Activated CD4-positive, alpha-beta memory T cell treated with anti-CD3 and anti-CD28 coated beads for 36 hours (primary cell): Measurements from ENCODE around the gene PIK3R2. TPM values are rescaled to one million over a fixed set of nuclear protein-coding genes. Genes with fewer than 3 reads are reported as not detected.

Source experiments
- CTCF ChIA-PET: fragments of 350-600 bp; sonication (Branson Sonifier 250); formaldehyde crosslinking; loops from one replicate; lab custom pipeline; 2021; ENCODE audit warnings: antibody characterized with exemption, inconsistent platforms; lab: Charles Lee
- POLR2A ChIA-PET: fragments of 350-600 bp; sonication (Branson Sonifier 250); formaldehyde crosslinking; loops from one replicate; lab custom pipeline; 2021; ENCODE audit warnings: antibody characterized with exemption; lab: Charles Lee
- DNase-seq: peaks from one replicate; pipeline ENCODE4 v3.0.0-alpha.2; 2020
- H3K27ac Mint-ChIP-seq: one replicate; pipeline ENCODE4 v1.8.0; 2021; ENCODE audit warnings: mixed read lengths
- H3K27me3 Mint-ChIP-seq: one replicate; pipeline ENCODE4 v1.8.0; 2021; ENCODE audit warnings: mixed read lengths
- H3K36me3 Mint-ChIP-seq: one replicate; pipeline ENCODE4 v1.8.0; 2021; ENCODE audit warnings: mixed read lengths
- H3K4me1 Mint-ChIP-seq: one replicate; pipeline ENCODE4 v1.8.0; 2021; ENCODE audit warnings: low read depth, mixed read lengths
- H3K4me3 Mint-ChIP-seq: one replicate; pipeline ENCODE4 v1.8.0; 2021; ENCODE audit warnings: mild to moderate bottlenecking, mixed read lengths
- H3K9me3 Mint-ChIP-seq: one replicate; pipeline ENCODE4 v1.8.0; 2021; ENCODE audit warnings: mixed read lengths
- intact Hi-C: fragments of 100-400 bp; cut with micrococcal nuclease; formaldehyde crosslinking; loops from one replicate; pipeline ENCODE4 v1.15.1; 2023
- total RNA-seq, 2 experiments: library from RNA; stranded (reverse); gene quantifications; one replicate each; pipeline ENCODE4 v1.2.3, GENCODE V29; 2021

The PIK3R2 gene
- total RNA-seq, 2 experiments from 2014 or later, result 14.9 to 19.1 TPM

- no peaks in the 10 kb centered on the region for H3K9me3 Mint-ChIP-seq
Measured at GRCh38 chr19:18114483-18114882, 38.5 kb upstream of the PIK3R2 start.

GRCh38 chr19:18117364-18117691 is 35.6 kb upstream of the PIK3R2 start:
- Mint-ChIP-seq H3K4me3 (peak overlapping the region; percentile 81), H3K36me3 (peaks cover 2% of the 10 kb centered on the region), H3K4me1 (peaks cover 37% of the 10 kb centered on the region), H3K27me3 (no peaks in the 10 kb centered on the region), H3K9me3 (no peaks in the 10 kb centered on the region), H3K27ac (peak overlapping the region; percentile 58)
- CTCF ChIA-PET, result interaction anchor here (0.9 to 3.7 kb wide), 5 partner anchors 26 to 371 kb away, joined by 3 to 15 read pairs (median 5); partner anchors contain the start of gene PIK3R2
- intact Hi-C loops, result no loop called here
- DNase-seq, result no peak
- POLR2A ChIA-PET, result interaction anchor here (0.9 to 1.3 kb wide), 2 partner anchors 13 to 164 kb away, joined by 3 read pairs; partner anchors contain the start of gene JUND

More at GRCh38 chr19:18114483-18114882, 38.5 kb upstream of the PIK3R2 start:
- H3K4me3 Mint-ChIP-seq, result no peak overlapping the region
- H3K27ac Mint-ChIP-seq, result no peak overlapping the region
- H3K36me3 Mint-ChIP-seq, result no peaks in the 10 kb centered on the region
- CTCF ChIA-PET, result interaction anchor here (0.6 to 2.7 kb wide), 4 partner anchors 38 to 138 kb away, joined by 3 to 22 read pairs (median 8); partner anchors contain the start of gene PIK3R2
- intact Hi-C loops, result no loop called here
- H3K27me3 Mint-ChIP-seq, result no peaks in the 10 kb centered on the region
- peaks cover 21% of the 10 kb centered on the region for H3K4me1 Mint-ChIP-seq
- no peak for DNase-seq
- POLR2A ChIA-PET, result no interaction called here

GRCh38 chr19:18117692-18118378 is 35.1 kb upstream of the PIK3R2 start:
- peaks cover 36% of the 10 kb centered on the region for H3K4me1 Mint-ChIP-seq
- no peaks in the 10 kb centered on the region for H3K27me3 Mint-ChIP-seq
- intact Hi-C loops, result no loop called here
- ChIA-PET CTCF (interaction anchor here (0.6 to 3.7 kb wide), 6 partner anchors 26 to 371 kb away, joined by 3 to 15 read pairs (median 4); partner anchors contain the start of gene PIK3R2), POLR2A (interaction anchor here (0.9 to 3.2 kb wide), 3 partner anchors 13 to 164 kb away, joined by 3 to 15 read pairs (median 3); partner anchors contain the start of genes JUND and PIK3R2)
- H3K9me3 Mint-ChIP-seq, result no peaks in the 10 kb centered on the region
- peak; percentile 95 for DNase-seq
- peak overlapping the region; percentile 87 for H3K27ac Mint-ChIP-seq
- H3K4me3 Mint-ChIP-seq, result peak overlapping the region; percentile 81
- peaks cover 5% of the 10 kb centered on the region for H3K36me3 Mint-ChIP-seq

- intact Hi-C loops, result loop anchor here (1.0 kb wide), 1 partner anchor 34 kb away; no protein-coding TSS in a partner anchor
Measured at GRCh38 chr19:18118420-18119012, 34.4 kb upstream of the PIK3R2 start.

GRCh38 chr19:18119013-18119716 is 33.8 kb upstream of the PIK3R2 start:
- H3K27ac Mint-ChIP-seq, result peak overlapping the region; percentile 87
- no peaks in the 10 kb centered on the region for H3K27me3 Mint-ChIP-seq

More at GRCh38 chr19:18118420-18119012, 34.4 kb upstream of the PIK3R2 start:
- no peaks in the 10 kb centered on the region for H3K27me3 Mint-ChIP-seq
- peaks cover 35% of the 10 kb centered on the region for H3K4me1 Mint-ChIP-seq
- ChIA-PET POLR2A (interaction anchor here (0.9 to 3.2 kb wide), 4 partner anchors 14 to 163 kb away, joined by 3 to 15 read pairs (median 3); partner anchors contain the start of genes JUND and PIK3R2), CTCF (interaction anchor here (0.6 to 3.7 kb wide), 9 partner anchors 8 to 370 kb away, joined by 3 to 15 read pairs (median 3); partner anchors contain the start of gene PIK3R2)
- no peaks in the 10 kb centered on the region for H3K9me3 Mint-ChIP-seq
- peak overlapping the region; percentile 87 for H3K27ac Mint-ChIP-seq
- peak; percentile 14 for DNase-seq
- peaks cover 7% of the 10 kb centered on the region for H3K36me3 Mint-ChIP-seq
- peak overlapping the region; percentile 81 for H3K4me3 Mint-ChIP-seq

GRCh38 chr19:18119717-18120105 is 33.3 kb upstream of the PIK3R2 start:
- intact Hi-C loops, result loop anchor here (1.0 kb wide), 1 partner anchor 33 kb away; no protein-coding TSS in a partner anchor
- Mint-ChIP-seq H3K27ac (peak overlapping the region; percentile 87), H3K36me3 (peaks cover 18% of the 10 kb centered on the region), H3K4me3 (peak overlapping the region; percentile 81), H3K27me3 (no peaks in the 10 kb centered on the region), H3K4me1 (peaks cover 35% of the 10 kb centered on the region), H3K9me3 (no peaks in the 10 kb centered on the region)
- ChIA-PET POLR2A (interaction anchor here (3.2 kb wide), 1 partner anchor 32 kb away, joined by 15 read pairs; the partner anchor contains the start of gene PIK3R2), CTCF (interaction anchor here (0.8 to 3.7 kb wide), 6 partner anchors 9 to 109 kb away, joined by 3 to 15 read pairs (median 4); partner anchors contain the start of gene PIK3R2)
- peak; percentile 78 for DNase-seq

More at GRCh38 chr19:18119013-18119716, 33.8 kb upstream of the PIK3R2 start:
- H3K9me3 Mint-ChIP-seq, result no peaks in the 10 kb centered on the region
- CTCF ChIA-PET, result interaction anchor here (0.7 to 3.7 kb wide), 8 partner anchors 9 to 108 kb away, joined by 3 to 15 read pairs (median 4); partner anchors contain the start of gene PIK3R2
- intact Hi-C loops, result loop anchor here (1.0 kb wide), 1 partner anchor 33 kb away; no protein-coding TSS in a partner anchor
- peak; percentile 67 for DNase-seq
- POLR2A ChIA-PET, result interaction anchor here (1.0 to 3.2 kb wide), 2 partner anchors 28 to 33 kb away, joined by 3 to 15 read pairs; partner anchors contain the start of gene PIK3R2
- H3K36me3 Mint-ChIP-seq, result peaks cover 14% of the 10 kb centered on the region
- peak overlapping the region; percentile 81 for H3K4me3 Mint-ChIP-seq
- peaks cover 35% of the 10 kb centered on the region for H3K4me1 Mint-ChIP-seq

GRCh38 chr19:18120127-18120526 is 32.8 kb upstream of the PIK3R2 start:
- H3K27ac Mint-ChIP-seq, result peak overlapping the region; percentile 87
- intact Hi-C loops, result no loop called here
- ChIA-PET CTCF (interaction anchor here (0.8 to 3.7 kb wide), 6 partner anchors 10 to 132 kb away, joined by 3 to 15 read pairs (median 4); partner anchors contain the start of gene PIK3R2), POLR2A (interaction anchor here (3.2 kb wide), 1 partner anchor 32 kb away, joined by 15 read pairs; the partner anchor contains the start of gene PIK3R2)
- no peaks in the 10 kb centered on the region for H3K9me3 Mint-ChIP-seq
- H3K27me3 Mint-ChIP-seq, result no peaks in the 10 kb centered on the region
- peaks cover 18% of the 10 kb centered on the region for H3K36me3 Mint-ChIP-seq
- peaks cover 35% of the 10 kb centered on the region for H3K4me1 Mint-ChIP-seq
- DNase-seq, result no peak
- H3K4me3 Mint-ChIP-seq, result peak overlapping the region; percentile 81

- no peak overlapping the region for H3K4me3 Mint-ChIP-seq
- CTCF ChIA-PET, result interaction anchor here (1.8 kb wide), 1 partner anchor 131 kb away, joined by 4 read pairs; no protein-coding TSS in a partner anchor
- H3K27me3 Mint-ChIP-seq, result no peaks in the 10 kb centered on the region
- peaks cover 35% of the 10 kb centered on the region for H3K4me1 Mint-ChIP-seq
- H3K36me3 Mint-ChIP-seq, result peaks cover 20% of the 10 kb centered on the region
- intact Hi-C loops, result no loop called here
- H3K9me3 Mint-ChIP-seq, result no peaks in the 10 kb centered on the region
- no peak for DNase-seq
- H3K27ac Mint-ChIP-seq, result peak overlapping the region; percentile 87
- POLR2A ChIA-PET, result interaction anchor here (3.2 kb wide), 1 partner anchor 31 kb away, joined by 15 read pairs; the partner anchor contains the start of gene PIK3R2
Measured at GRCh38 chr19:18121166-18121565, 31.8 kb upstream of the PIK3R2 start.

- H3K36me3 Mint-ChIP-seq, result peaks cover 21% of the 10 kb centered on the region
- ChIA-PET CTCF (interaction anchor here (1.0 to 1.3 kb wide), 2 partner anchors 29 to 30 kb away, joined by 3 read pairs; partner anchors contain the start of gene PIK3R2), POLR2A (no interaction called here)
- H3K9me3 Mint-ChIP-seq, result no peaks in the 10 kb centered on the region
- intact Hi-C loops, result no loop called here
- peaks cover 32% of the 10 kb centered on the region for H3K4me1 Mint-ChIP-seq
- no peak overlapping the region for H3K4me3 Mint-ChIP-seq
- H3K27me3 Mint-ChIP-seq, result no peaks in the 10 kb centered on the region
- H3K27ac Mint-ChIP-seq, result no peak overlapping the region
- no peak for DNase-seq
Measured at GRCh38 chr19:18122424-18122823, 30.5 kb upstream of the PIK3R2 start.

GRCh38 chr19:18122860-18123795 is 29.8 kb upstream of the PIK3R2 start:
- Mint-ChIP-seq H3K9me3 (no peaks in the 10 kb centered on the region), H3K4me1 (peaks cover 29% of the 10 kb centered on the region), H3K27me3 (no peaks in the 10 kb centered on the region), H3K36me3 (peaks cover 21% of the 10 kb centered on the region), H3K27ac (no peak overlapping the region), H3K4me3 (no peak overlapping the region)
- POLR2A ChIA-PET, result no interaction called here
- DNase-seq, result no peak
- CTCF ChIA-PET, result interaction anchor here (1.0 to 1.3 kb wide), 2 partner anchors 28 to 29 kb away, joined by 3 read pairs; partner anchors contain the start of gene PIK3R2
- intact Hi-C loops, result no loop called here
